HEK293 (cell line): ENCODE measurements around the gene MAIP1.

Source experiments
- CTCF ChIA-PET: fragments of 350-600 bp; formaldehyde crosslinking; extraction: SDS; loops from one replicate; lab custom pipeline; 2021; ENCODE audit warnings: antibody characterized with exemption; lab: Yijun Ruan, JAX
- POLR2A ChIA-PET: fragments of 300-600 bp; formaldehyde crosslinking; extraction: SDS; loops from one replicate; lab custom pipeline; 2020; ENCODE audit warnings: antibody characterized with exemption, inconsistent platforms; lab: Yijun Ruan, JAX
- H3K27ac ChIP-seq: fragments of 200-500 bp; sonication (Bioruptor generic); 2 replicates; pipeline ENCODE4 v1.5.1; 2014; ENCODE audit warnings: low read depth, low read length, control low read depth, inconsistent platforms; ENCODE audit errors: extremely low read depth
- H3K36me3 ChIP-seq, 2 experiments: fragments of 200-500 bp in 1 of 2; sonication (Bioruptor generic) in 1 of 2; 1 replicate in 1 of 2; 2 replicates in 1 of 2; pipeline ENCODE4 v1.5.1; 2014 to 2017; ENCODE audit warnings: inconsistent platforms in 2 of 2, low read length in 2 of 2; ENCODE audit not compliant: control insufficient read depth in 2 of 2, insufficient read depth in 1 of 2
- H3K4me1 ChIP-seq: fragments of 200-500 bp; sonication (Bioruptor generic); 2 replicates; pipeline ENCODE4 v1.5.1; 2014; ENCODE audit warnings: mild to moderate bottlenecking, low read length, inconsistent platforms; ENCODE audit not compliant: control insufficient read depth, insufficient read depth
- H3K4me3 ChIP-seq: 2 replicates; pipeline ENCODE4 v1.5.1; 2011; ENCODE audit warnings: low read depth, mild to moderate bottlenecking, control low read depth, low read length, moderate library complexity
- H3K9me3 ChIP-seq: fragments of 200-500 bp; sonication (Bioruptor generic); 2 replicates; pipeline ENCODE4 v1.5.1; 2014; ENCODE audit warnings: low read depth, low read length, inconsistent platforms; ENCODE audit not compliant: control insufficient read depth, insufficient read depth
- HOXD13 ChIP-seq: sonication (generic); formaldehyde crosslinking; IDR thresholded peaks from 2 replicates; pipeline ENCODE4 v1.8.0; 2022; ENCODE audit warnings: missing genetic modification reagents, borderline replicate concordance
- KLF10 ChIP-seq: fragments of 450-650 bp; IDR thresholded peaks from 2 replicates; pipeline ENCODE4 v1.5.1; 2018; ENCODE audit warnings: missing biosample characterization, mild to moderate bottlenecking, missing genetic modification characterization
- OSR2 ChIP-seq: fragments of 450-650 bp; formaldehyde crosslinking; IDR thresholded peaks from 2 replicates; pipeline ENCODE4 v1.5.1; 2016; ENCODE audit warnings: missing biosample characterization, missing genetic modification characterization
- SP2 ChIP-seq: fragments of 450-650 bp; formaldehyde crosslinking; IDR thresholded peaks from 2 replicates; pipeline ENCODE4 v1.5.1; 2016; ENCODE audit warnings: missing biosample characterization, missing genetic modification characterization
- ZBTB1 ChIP-seq: fragments of 450-650 bp; formaldehyde crosslinking; IDR thresholded peaks from 2 replicates; pipeline ENCODE4 v1.5.1; 2016; ENCODE audit warnings: missing biosample characterization, missing genetic modification characterization
- ZBTB20 ChIP-seq: fragments of 450-650 bp; formaldehyde crosslinking; IDR thresholded peaks from 2 replicates; pipeline ENCODE4 v1.5.1; 2016; ENCODE audit warnings: missing biosample characterization, missing genetic modification characterization
- ZBTB7A ChIP-seq: fragments of 450-650 bp; formaldehyde crosslinking; IDR thresholded peaks from 2 replicates; pipeline ENCODE4 v1.5.1; 2016; ENCODE audit warnings: low read depth, missing biosample characterization, missing genetic modification characterization
- ZNF274 ChIP-seq, 2 experiments: fragments of 200-500 bp in 1 of 2; fragments of 450-650 bp in 1 of 2; sonication (Bioruptor generic) in 1 of 2; formaldehyde crosslinking in 1 of 2; IDR thresholded peaks; 2 replicates each; pipeline versions ENCODE4 v1.5.1 to v1.6.1; 2014 to 2016; ENCODE audit warnings: borderline replicate concordance in 1 of 2, inconsistent platforms in 1 of 2, low read length in 1 of 2, missing biosample characterization in 1 of 2, missing genetic modification characterization in 1 of 2
- ZNF335 ChIP-seq: fragments of 450-650 bp; formaldehyde crosslinking; conservative IDR thresholded peaks from 2 replicates; pipeline ENCODE4 v1.5.1; 2016; ENCODE audit warnings: missing biosample characterization, missing genetic modification characterization
- ZNF433 ChIP-seq: fragments of 450-650 bp; formaldehyde crosslinking; IDR thresholded peaks from 2 replicates; pipeline ENCODE4 v1.5.1; 2016; ENCODE audit warnings: missing biosample characterization, missing genetic modification characterization, low read depth
- ZNF623 ChIP-seq: fragments of 450-650 bp; formaldehyde crosslinking; IDR thresholded peaks from 2 replicates; pipeline ENCODE4 v1.5.1; 2016; ENCODE audit warnings: missing biosample characterization, missing genetic modification characterization
- ZNF692 ChIP-seq: fragments of 450-650 bp; formaldehyde crosslinking; IDR thresholded peaks from 2 replicates; pipeline ENCODE4 v1.5.1; 2016; ENCODE audit warnings: missing biosample characterization, missing genetic modification characterization
- ZNF785 ChIP-seq: fragments of 450-650 bp; formaldehyde crosslinking; IDR thresholded peaks from 2 replicates; pipeline ENCODE4 v1.5.1; 2016; ENCODE audit warnings: missing biosample characterization, missing genetic modification characterization
- TF ChIP-seq, protein P1 (sequence below): fragments of 450-650 bp; formaldehyde crosslinking; IDR thresholded peaks from 2 replicates; pipeline ENCODE4 v1.5.1; 2017; ENCODE audit warnings: missing biosample characterization, missing genetic modification characterization

Gene MAIP1

GRCh38 chr2:199988151-199988550, 32.8 kb downstream of the MAIP1 start:
- ChIA-PET POLR2A (no interaction called here), CTCF (interaction anchor here (1.0 kb wide), 1 partner anchor 492 kb away, joined by 3 read pairs; no protein-coding TSS in a partner anchor)
- no peaks in the 10 kb centered on the region for H3K36me3 ChIP-seq
- no peak overlapping the region for H3K27ac ChIP-seq
- TF ChIP-seq KLF10 (tag by site-specific recombination) (no peak), ZBTB20 (tag by site-specific recombination) (peak; percentile 49; the same call in 1 of the 2 replicates), ZNF335 (tag by site-specific recombination) (0 out of 2 replicates have a peak, but pooled peaks have one; percentile 25)
- H3K9me3 ChIP-seq, result no peaks in the 10 kb centered on the region
- H3K4me3 ChIP-seq, result no peak overlapping the region
- H3K4me1 ChIP-seq, result peaks cover 5% of the 10 kb centered on the region; the same call in 1 of the 2 replicates

GRCh38 chr2:199989822-199990221, 34.4 kb downstream of the MAIP1 start:
- H3K9me3 ChIP-seq, result no peaks in the 10 kb centered on the region
- no peaks in the 10 kb centered on the region for H3K36me3 ChIP-seq
- TF ChIP-seq ZBTB1 (tag by site-specific recombination) (no peak), OSR2 (no peak), HOXD13 (no peak), ZBTB7A (no peak), SP2 (tag by site-specific recombination) (no peak)
- peaks cover 5% of the 10 kb centered on the region; the same call in 1 of the 2 replicates for H3K4me1 ChIP-seq
- H3K27ac ChIP-seq, result no peak overlapping the region
- no peak overlapping the region for H3K4me3 ChIP-seq
- ChIA-PET POLR2A (no interaction called here), CTCF (interaction anchor here (0.8 kb wide), 1 partner anchor 715 kb away, joined by 3 read pairs; no protein-coding TSS in a partner anchor)

DNA sequence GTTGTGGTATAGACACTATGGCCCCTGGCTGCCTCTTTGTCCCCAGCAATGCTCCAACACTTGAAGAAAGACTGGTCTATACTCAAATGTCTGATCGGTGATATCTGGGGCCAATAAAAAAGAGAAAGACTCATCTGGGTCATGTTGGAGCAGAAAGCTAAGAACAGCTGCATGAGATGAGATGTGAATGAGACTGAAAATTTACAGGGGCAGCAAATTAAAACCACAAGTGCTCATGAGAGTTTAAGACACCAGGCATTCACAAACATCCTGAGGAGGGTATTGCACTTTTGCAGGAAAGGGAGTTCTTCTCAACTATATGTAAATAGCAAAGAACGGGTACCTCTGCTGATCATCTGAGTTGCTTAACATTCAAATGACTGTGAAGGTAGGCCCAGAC, 36.3 kb downstream of the MAIP1 start:
- H3K36me3 ChIP-seq, result no peaks in the 10 kb centered on the region
- no peak overlapping the region for H3K27ac ChIP-seq
- H3K4me3 ChIP-seq, result no peak overlapping the region
- POLR2A ChIA-PET, result no interaction called here
- peaks cover 5% of the 10 kb centered on the region; the same call in 1 of the 2 replicates for H3K4me1 ChIP-seq
- no peaks in the 10 kb centered on the region for H3K9me3 ChIP-seq
- CTCF ChIA-PET, result interaction anchor here (0.6 kb wide), 1 partner anchor 363 kb away, joined by 5 read pairs; no protein-coding TSS in a partner anchor
- TF ChIP-seq ZNF433 (tag by site-specific recombination), result no peak
- TF ChIP-seq ZNF692 (tag by site-specific recombination), result no peak
- TF ChIP-seq ZNF274 (IDR thresholded peaks at IDR 0.05; ENCODE audit: low read length), result no peak
- TF ChIP-seq ZNF274 (tag by site-specific recombination; IDR thresholded peaks at IDR 0.05; ENCODE audit: borderline replicate concordance), result no peak
- no peak for TF ChIP-seq ZNF785 (tag by site-specific recombination)

- peak; percentile 54 for TF ChIP-seq ZNF623 (tag by site-specific recombination)
- TF ChIP-seq, protein P1, sequence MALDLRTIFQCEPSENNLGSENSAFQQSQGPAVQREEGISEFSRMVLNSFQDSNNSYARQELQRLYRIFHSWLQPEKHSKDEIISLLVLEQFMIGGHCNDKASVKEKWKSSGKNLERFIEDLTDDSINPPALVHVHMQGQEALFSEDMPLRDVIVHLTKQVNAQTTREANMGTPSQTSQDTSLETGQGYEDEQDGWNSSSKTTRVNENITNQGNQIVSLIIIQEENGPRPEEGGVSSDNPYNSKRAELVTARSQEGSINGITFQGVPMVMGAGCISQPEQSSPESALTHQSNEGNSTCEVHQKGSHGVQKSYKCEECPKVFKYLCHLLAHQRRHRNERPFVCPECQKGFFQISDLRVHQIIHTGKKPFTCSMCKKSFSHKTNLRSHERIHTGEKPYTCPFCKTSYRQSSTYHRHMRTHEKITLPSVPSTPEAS (tag by site-specific recombination), result no peak
- POLR2A ChIA-PET, result no interaction called here
- Histone ChIP-seq H3K36me3 (no peaks in the 10 kb centered on the region), H3K27ac (no peak overlapping the region), H3K4me3 (no peak overlapping the region), H3K4me1 (peaks cover 3% of the 10 kb centered on the region; the same call in 1 of the 2 replicates), H3K9me3 (no peaks in the 10 kb centered on the region)
- CTCF ChIA-PET, result no interaction called here
These were observed 36.9 kb downstream of the MAIP1 start for GRCh38 chr2:199992296-199992695.
